Inferior parietal cortex (tissue), 1 donor: ENCODE measurements around the gene SAMM50.

Experiments used
- DNase-seq: peaks from one replicate; pipeline ENCODE4 v3.0.0-alpha.2; 2016; ENCODE audit errors: extremely low spot score

The SAMM50 gene

GRCh38 chr22:43955040-43955882, at the start of gene SAMM50:
TSS of gene SAMM50 (plus strand) at chr22:43955442. CDS start at chr22:43955578, 136 bp downstream.
- DNase-seq, result peak; percentile 95

GRCh38 chr22:43905681-43906080, 49.6 kb upstream of the SAMM50 start:
- no peak for DNase-seq

GRCh38 chr22:43909708-43910107, 45.5 kb upstream of the SAMM50 start:
- no peak for DNase-seq

GRCh38 chr22:43910178-43910695, 45.0 kb upstream of the SAMM50 start:
- no peak for DNase-seq

- DNase-seq, result no peak
Measured at GRCh38 chr22:43911351-43911750, 43.9 kb upstream of the SAMM50 start.

GRCh38 chr22:43917521-43917920, 37.7 kb upstream of the SAMM50 start:
- no peak for DNase-seq

GRCh38 chr22:43919106-43919973, 35.9 kb upstream of the SAMM50 start:
- DNase-seq, result no peak

GRCh38 chr22:43921370-43921769, 33.9 kb upstream of the SAMM50 start:
- DNase-seq, result peak; percentile 18

- DNase-seq, result no peak
Measured at GRCh38 chr22:43922123-43922522, 33.1 kb upstream of the SAMM50 start.

GRCh38 chr22:43923191-43923590, 32.1 kb upstream of the SAMM50 start:
- peak; percentile 9 for DNase-seq

GRCh38 chr22:43923631-43924464, 31.4 kb upstream of the SAMM50 start, which contains the start of gene PNPLA3:
TSS of gene PNPLA3 (plus strand) at chr22:43923805. CDS start at chr22:43923912, 107 bp downstream.
- DNase-seq, result peak; percentile 76

GRCh38 chr22:43924877-43925276, 30.4 kb upstream of the SAMM50 start:
- no peak for DNase-seq

GRCh38 chr22:43925433-43926348, 29.6 kb upstream of the SAMM50 start:
- no peak for DNase-seq

GRCh38 chr22:43926349-43926710, 28.9 kb upstream of the SAMM50 start:
- DNase-seq, result no peak

- no peak for DNase-seq
Measured at GRCh38 chr22:43928468-43928867, 26.8 kb upstream of the SAMM50 start.

GRCh38 chr22:43928908-43929307, 26.3 kb upstream of the SAMM50 start:
- DNase-seq, result no peak

GRCh38 chr22:43931771-43932170, 23.5 kb upstream of the SAMM50 start:
- no peak for DNase-seq

GRCh38 chr22:43941449-43941848, 13.8 kb upstream of the SAMM50 start:
- no peak for DNase-seq

- DNase-seq, result no peak
Measured at GRCh38 chr22:43944670-43945430, 10.4 kb upstream of the SAMM50 start.
